OCI-LY7 (cell line): ENCODE results near the gene MATK. TPM values are rescaled to one million over a fixed set of nuclear protein-coding genes. Genes with fewer than 3 reads are reported as not detected.

Experiments
- BruUV-seq: library from RNA; stranded (reverse); fragments of 400-500 nt; replicated peaks from 2 replicates; lab custom pipeline; 2021; lab: Mats Ljungman, UMichigan
- CTCF ChIA-PET: fragments of 300-600 bp; sonication (Branson Sonifier 250); formaldehyde crosslinking; loops from one replicate; lab custom pipeline; 2022; ENCODE audit warnings: antibody characterized with exemption; ENCODE audit not compliant: unreplicated experiment; lab: Charles Lee
- POLR2A ChIA-PET: fragments of 300-600 bp; sonication (Branson Sonifier 250); formaldehyde crosslinking; loops from one replicate; lab custom pipeline; 2022; ENCODE audit warnings: antibody characterized with exemption; lab: Charles Lee
- DNase-seq: peaks from one replicate; pipeline ENCODE4 v3.0.0-alpha.2; 2015; ENCODE audit warnings: low spot score
- H2AFZ ChIP-seq: fragments of 200-600 bp; sonication (generic), shearing (Covaris generic); 2 replicates; pipeline ENCODE4 v1.6.1; 2014; ENCODE audit warnings: mild to moderate bottlenecking, antibody characterized with exemption, low read length, moderate library complexity
- H3K27ac ChIP-seq: fragments of 200-600 bp; sonication (generic); 2 replicates; pipeline ENCODE4 v1.5.1; 2014; ENCODE audit warnings: mixed run types, low read depth, mild to moderate bottlenecking, moderate library complexity, low read length, inconsistent platforms; ENCODE audit not compliant: poor library complexity, severe bottlenecking
- H3K36me3 ChIP-seq: fragments of 200-600 bp; sonication (generic); 2 replicates; pipeline ENCODE4 v1.6.1; 2014; ENCODE audit warnings: mild to moderate bottlenecking, antibody characterized with exemption, low read length, moderate library complexity, mixed read lengths; ENCODE audit not compliant: insufficient read depth
- H3K4me1 ChIP-seq: fragments of 200-600 bp; sonication (generic); 2 replicates; pipeline ENCODE4 v1.5.1; 2014; ENCODE audit warnings: mild to moderate bottlenecking, low read length; ENCODE audit not compliant: insufficient read depth, poor library complexity, severe bottlenecking
- H3K4me2 ChIP-seq: fragments of 200-600 bp; sonication (generic); 2 replicates; pipeline ENCODE4 v1.6.1; 2014; ENCODE audit warnings: mild to moderate bottlenecking, low read length
- H3K4me3 ChIP-seq: fragments of 200-600 bp; sonication (generic); 2 replicates; pipeline ENCODE4 v1.5.1; 2014; ENCODE audit warnings: mild to moderate bottlenecking, low read depth, low read length; ENCODE audit not compliant: poor library complexity, severe bottlenecking
- H3K79me2 ChIP-seq: fragments of 200-600 bp; sonication (generic); 2 replicates; pipeline ENCODE4 v1.6.1; 2016; ENCODE audit warnings: low read depth, mild to moderate bottlenecking, low read length, moderate library complexity, mixed read lengths; ENCODE audit not compliant: insufficient read depth
- H3K9me2 ChIP-seq: fragments of 200-600 bp; sonication (generic); 2 replicates; pipeline ENCODE4 v1.6.1; 2016; ENCODE audit warnings: mild to moderate bottlenecking, low read length, mixed read lengths; ENCODE audit not compliant: insufficient read depth
- H3K9me3 ChIP-seq: fragments of 200-600 bp; sonication (generic); 2 replicates; pipeline ENCODE4 v1.6.1; 2014; ENCODE audit warnings: mild to moderate bottlenecking, mixed run types, low read length, mixed read lengths
- H4K20me1 ChIP-seq: fragments of 200-600 bp; sonication (generic); 2 replicates; pipeline ENCODE4 v1.6.1; 2014; ENCODE audit warnings: mild to moderate bottlenecking, antibody characterized with exemption, low read length, moderate library complexity, mixed read lengths; ENCODE audit not compliant: insufficient read depth
- EZH2phosphoT487 ChIP-seq: fragments of 200-600 bp; sonication (generic); IDR thresholded peaks from 2 replicates; pipeline ENCODE4 v1.6.1; 2018; ENCODE audit warnings: low read depth, borderline replicate concordance, mild to moderate bottlenecking, mixed run types, antibody characterized with exemption, low read length, moderate library complexity, mixed read lengths
- intact Hi-C: fragments of 100-400 bp; cut with micrococcal nuclease; formaldehyde crosslinking; loops from one replicate; pipeline ENCODE4 v1.10.0; 2022; ENCODE audit not compliant: unreplicated experiment
- small RNA-seq: library from RNA; depleted of rRNA; stranded (forward); fragments of <200 nt; gene quantifications from one replicate; pipeline ENCODE3, GENCODE V24; 2014
- total RNA-seq, 2 experiments: library from RNA; depleted of rRNA in 1 of 2; stranded (reverse); fragments of >200 nt in 1 of 2; shearing (Covaris generic) in 1 of 2; gene quantifications; 2 replicates each; pipeline ENCODE4 v1.2.3, GENCODE V29; 2014 to 2022
- TF ChIP-seq, protein P1 (sequence below): fragments of 200-600 bp; sonication (generic); conservative IDR thresholded peaks from 2 replicates; pipeline ENCODE4 v1.5.1; 2014; ENCODE audit warnings: mild to moderate bottlenecking, antibody characterized with exemption, low read length, moderate library complexity, mixed read lengths

MATK gene
- total RNA-seq, 2 experiments from 2014 or later = not detected

DNA sequence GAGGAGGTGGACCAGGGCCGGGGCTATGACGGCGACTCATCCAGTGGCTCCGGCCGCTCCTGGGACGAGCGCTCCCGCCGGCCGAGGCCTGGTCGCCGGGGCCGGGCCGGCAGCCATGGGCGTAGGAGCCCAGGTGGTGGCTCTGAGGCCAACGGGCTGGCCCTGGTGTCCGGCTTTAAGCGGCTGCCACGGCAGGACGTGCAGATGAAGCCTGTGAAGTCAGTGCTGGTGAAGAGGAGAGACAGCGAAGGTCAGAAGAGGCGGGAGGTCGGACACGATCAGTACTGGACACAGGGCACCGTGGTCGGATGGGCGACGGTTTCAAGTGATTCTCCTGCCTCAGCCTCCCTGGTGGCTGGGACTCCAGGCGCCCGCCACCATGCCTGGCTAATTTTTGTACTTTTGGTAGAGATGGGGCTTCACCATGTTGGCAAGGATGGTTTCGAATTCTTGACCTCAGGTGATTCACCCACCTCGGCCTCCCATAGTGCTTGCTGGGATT, 55.7 kb downstream of the MATK start:
- ChIA-PET CTCF (no interaction called here), POLR2A (no interaction called here)
- Histone ChIP-seq H3K36me3 (no peaks in the 10 kb centered on the region), H3K9me3 (no peaks in the 10 kb centered on the region), H3K4me2 (no peak overlapping the region), H4K20me1 (no peaks in the 10 kb centered on the region), H3K4me1 (no peaks in the 10 kb centered on the region), H3K4me3 (no peak overlapping the region), H3K9me2 (no peaks in the 10 kb centered on the region), H3K79me2 (no peaks in the 10 kb centered on the region), H2AFZ (no peak overlapping the region), H3K27ac (no peak overlapping the region)
- no TSS peak for BruUV-seq
- intact Hi-C loops = no loop called here
- TF ChIP-seq, protein P1, sequence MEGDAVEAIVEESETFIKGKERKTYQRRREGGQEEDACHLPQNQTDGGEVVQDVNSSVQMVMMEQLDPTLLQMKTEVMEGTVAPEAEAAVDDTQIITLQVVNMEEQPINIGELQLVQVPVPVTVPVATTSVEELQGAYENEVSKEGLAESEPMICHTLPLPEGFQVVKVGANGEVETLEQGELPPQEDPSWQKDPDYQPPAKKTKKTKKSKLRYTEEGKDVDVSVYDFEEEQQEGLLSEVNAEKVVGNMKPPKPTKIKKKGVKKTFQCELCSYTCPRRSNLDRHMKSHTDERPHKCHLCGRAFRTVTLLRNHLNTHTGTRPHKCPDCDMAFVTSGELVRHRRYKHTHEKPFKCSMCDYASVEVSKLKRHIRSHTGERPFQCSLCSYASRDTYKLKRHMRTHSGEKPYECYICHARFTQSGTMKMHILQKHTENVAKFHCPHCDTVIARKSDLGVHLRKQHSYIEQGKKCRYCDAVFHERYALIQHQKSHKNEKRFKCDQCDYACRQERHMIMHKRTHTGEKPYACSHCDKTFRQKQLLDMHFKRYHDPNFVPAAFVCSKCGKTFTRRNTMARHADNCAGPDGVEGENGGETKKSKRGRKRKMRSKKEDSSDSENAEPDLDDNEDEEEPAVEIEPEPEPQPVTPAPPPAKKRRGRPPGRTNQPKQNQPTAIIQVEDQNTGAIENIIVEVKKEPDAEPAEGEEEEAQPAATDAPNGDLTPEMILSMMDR = no peak
- no peak for TF ChIP-seq EZH2phosphoT487
- DNase-seq = no peak

Small RNA genes lying within 50 kb of the gene (small RNA-seq; reads per million reads assigned to genes)
- gene AC005777.1 = not detected

Other genes with a start within 250 kb of the MATK start
- 0.44 and 1.1 TPM in 2 replicates for gene TEKTIP1, start 247.2 kb downstream of the MATK start, total RNA-seq (2014; rRNA removed; shearing (Covaris generic))
- 7.0 and 9.7 TPM in 2 replicates for gene TEKTIP1, start 247.2 kb downstream of the MATK start, total RNA-seq (2022)
- 74.4 and 79.4 TPM in 2 replicates for gene MFSD12, start 228.8 kb downstream of the MATK start, total RNA-seq (2014; rRNA removed; shearing (Covaris generic))
- gene MFSD12, start 228.8 kb downstream of the MATK start, total RNA-seq (2022) = 72.6 and 78.8 TPM in 2 replicates
- gene HMG20B, start 213.4 kb downstream of the MATK start, total RNA-seq (2014; rRNA removed; shearing (Covaris generic)) = 105 and 119 TPM in 2 replicates
- gene HMG20B, start 213.4 kb downstream of the MATK start, total RNA-seq (2022) = 91.0 and 108 TPM in 2 replicates
- gene GIPC3, start 200.9 kb downstream of the MATK start, total RNA-seq (2014; rRNA removed; shearing (Covaris generic)) = not detected in 2 replicates
- gene GIPC3, start 200.9 kb downstream of the MATK start, total RNA-seq (2022) = not detected in 2 replicates
- gene TBXA2R, start 179.5 kb downstream of the MATK start, total RNA-seq (2014; rRNA removed; shearing (Covaris generic)) = not detected in 2 replicates
- not detected in 2 replicates for gene TBXA2R, start 179.5 kb downstream of the MATK start, total RNA-seq (2022)
- 35.9 and 38.6 TPM in 2 replicates for gene CACTIN, start 159.6 kb downstream of the MATK start, total RNA-seq (2014; rRNA removed; shearing (Covaris generic))
- 33.0 and 34.2 TPM in 2 replicates for gene CACTIN, start 159.6 kb downstream of the MATK start, total RNA-seq (2022)
- 6.3 and 7.6 TPM in 2 replicates for gene PIP5K1C, start 85.9 kb downstream of the MATK start, total RNA-seq (2014; rRNA removed; shearing (Covaris generic))
- gene PIP5K1C, start 85.9 kb downstream of the MATK start, total RNA-seq (2022) = 13.7 and 15.1 TPM in 2 replicates
- 0.69 and 1.8 TPM in 2 replicates for gene TJP3, start 78.0 kb downstream of the MATK start, total RNA-seq (2014; rRNA removed; shearing (Covaris generic))
- gene TJP3, start 78.0 kb downstream of the MATK start, total RNA-seq (2022) = 1.8 and 2.3 TPM in 2 replicates
- 34.7 and 40.4 TPM in 2 replicates for gene APBA3, start 24.7 kb downstream of the MATK start, total RNA-seq (2014; rRNA removed; shearing (Covaris generic))
- 25.1 and 28.7 TPM in 2 replicates for gene APBA3, start 24.7 kb downstream of the MATK start, total RNA-seq (2022)
- 88.7 and 93.1 TPM in 2 replicates for gene MRPL54, start 23.7 kb downstream of the MATK start, total RNA-seq (2014; rRNA removed; shearing (Covaris generic))
- gene MRPL54, start 23.7 kb downstream of the MATK start, total RNA-seq (2022) = 60.4 and 66.6 TPM in 2 replicates
- gene RAX2, start 14.2 kb downstream of the MATK start, total RNA-seq (2014; rRNA removed; shearing (Covaris generic)) = not detected in 2 replicates
- gene RAX2, start 14.2 kb downstream of the MATK start, total RNA-seq (2022) = not detected in 2 replicates
- gene ZFR2, start 82.7 kb upstream of the MATK start, total RNA-seq (2014; rRNA removed; shearing (Covaris generic)) = not detected in 2 replicates
- not detected in 2 replicates for gene ZFR2, start 82.7 kb upstream of the MATK start, total RNA-seq (2022)
- not detected in 2 replicates for gene ATCAY, start 94.3 kb upstream of the MATK start, total RNA-seq (2014; rRNA removed; shearing (Covaris generic))
- not detected in 2 replicates for gene ATCAY, start 94.3 kb upstream of the MATK start, total RNA-seq (2022)
- not detected in 2 replicates for gene NMRK2, start 146.7 kb upstream of the MATK start, total RNA-seq (2014; rRNA removed; shearing (Covaris generic))
- gene NMRK2, start 146.7 kb upstream of the MATK start, total RNA-seq (2022) = not detected in 2 replicates
- 48.6 and 49.3 TPM in 2 replicates for gene DAPK3, start 184.7 kb upstream of the MATK start, total RNA-seq (2014; rRNA removed; shearing (Covaris generic))
- gene DAPK3, start 184.7 kb upstream of the MATK start, total RNA-seq (2022) = 40.4 and 47.1 TPM in 2 replicates
- 1,633 and 1,634 TPM in 2 replicates for gene EEF2, start 199.1 kb upstream of the MATK start, total RNA-seq (2014; rRNA removed; shearing (Covaris generic))
- gene EEF2, start 199.1 kb upstream of the MATK start, total RNA-seq (2022) = 3,507 and 3,668 TPM in 2 replicates
- gene PIAS4, start 221.4 kb upstream of the MATK start, total RNA-seq (2014; rRNA removed; shearing (Covaris generic)) = 25.3 and 31.5 TPM in 2 replicates
- gene PIAS4, start 221.4 kb upstream of the MATK start, total RNA-seq (2022) = 34.4 and 35.0 TPM in 2 replicates